Tibial nerve (tissue), 4 donors: ENCODE results near the gene IGSF6. TPM values are rescaled to one million over a fixed set of nuclear protein-coding genes. Genes with fewer than 3 reads are reported as not detected.
"Not testable (repeated sequence)": the region's sequence is repeated elsewhere in the genome, so short reads cannot be mapped to it uniquely, and the experiment has no call there.

ENCODE experiments used
- DNase-seq, 2 donors: peaks; one replicate each; pipeline ENCODE4 v3.0.0-alpha.2; 2019; ENCODE audit warnings: low spot score in 2 of 2
- H3K27ac ChIP-seq, 4 donors: fragments of 200-600 bp; sonication (generic) in 3 of 4; one replicate each; pipeline ENCODE4 v1.5.1; 2017 to 2019; ENCODE audit warnings: mild to moderate bottlenecking in 1 of 4
- H3K27me3 ChIP-seq, 2 donors: fragments of 200-600 bp; sonication (generic) in 1 of 2; one replicate each; pipeline versions ENCODE4 v1.5.1 to v1.6.0; 2017 to 2019
- H3K36me3 ChIP-seq, 3 donors: fragments of 200-600 bp; sonication (generic); one replicate each; pipeline ENCODE4 v1.5.1; 2018 to 2019
- H3K4me1 ChIP-seq, 4 donors: fragments of 200-600 bp; sonication (generic) in 3 of 4; one replicate each; pipeline ENCODE4 v1.5.1; 2017 to 2019
- H3K4me3 ChIP-seq, 4 donors: fragments of 200-600 bp; sonication (generic) in 3 of 4; one replicate each; pipeline ENCODE4 v1.5.1; 2017 to 2019; ENCODE audit warnings: mild to moderate bottlenecking in 1 of 4, moderate library complexity in 1 of 4
- H3K9me3 ChIP-seq, 4 donors: fragments of 200-600 bp; sonication (generic) in 3 of 4; one replicate each; pipeline ENCODE4 v1.5.1; 2017 to 2019
- CTCF ChIP-seq, 5 experiments: fragments of 200-600 bp in 3 of 5; fragments of 450-650 bp in 2 of 5; sonication (generic) in 3 of 5; IDR thresholded peaks; one replicate each; pipeline ENCODE4 v1.5.1; 2016 to 2019; ENCODE audit warnings: antibody characterized with exemption in 5 of 5, mild to moderate bottlenecking in 3 of 5, moderate library complexity in 2 of 5
- EP300 ChIP-seq, 2 donors: sonication (generic); formaldehyde crosslinking; IDR thresholded peaks; one replicate each; pipeline ENCODE4 v1.6.1; 2017; ENCODE audit warnings: antibody characterized with exemption in 2 of 2, mild to moderate bottlenecking in 1 of 2
- POLR2A ChIP-seq, 2 donors: fragments of 450-650 bp; IDR thresholded peaks; one replicate each; pipeline ENCODE4 v1.6.1; 2017; ENCODE audit warnings: antibody characterized with exemption in 2 of 2, mild to moderate bottlenecking in 2 of 2, moderate library complexity in 2 of 2
- WGBS, 2 donors: methylation state at CpG; one replicate each; pipeline ENCODE4 v1.1.5; 2018; 5-methylcytosine and 5-hydroxymethylcytosine counted together
- total RNA-seq, 4 donors: library from RNA; depleted of rRNA; stranded (reverse); fragments of >200 nt; gene quantifications; one replicate each; pipeline ENCODE4 v1.1.0, GENCODE V29; 2016

Gene IGSF6
- 1 to 10 TPM in 3 of 4 donors, under 1 TPM in 1; 0.60 to 3.3 (median 1.8) TPM for total RNA-seq

- DNase-seq, result no peak
- no peaks in the 10 kb centered on the region for H3K9me3 ChIP-seq
- WGBS, 2 donors, result 81% methylated on average over 6 of the region's 6 CpGs
- H3K27me3 ChIP-seq, result no peaks in the 10 kb centered on the region
- peaks cover 0 to 43% (median 3%) of the 10 kb centered on the region in 4 donors for H3K4me1 ChIP-seq
- peak within 1 kb of the TSS in 1 of 4 donors; percentile 9 for H3K4me3 ChIP-seq
- TF ChIP-seq POLR2A (IDR thresholded peaks at IDR 0.05), result no peak
- TF ChIP-seq EP300 (IDR thresholded peaks at IDR 0.05), result no peak
- TF ChIP-seq CTCF (IDR thresholded peaks at IDR 0.05), result no peak
- peaks cover 0 to 15% (median 0%) of the 10 kb centered on the region in 3 donors for H3K36me3 ChIP-seq
- peak within 1 kb of the TSS in 1 of 4 donors; percentile 31 for H3K27ac ChIP-seq
Measured at GRCh38 chr16:21652453-21652852, at the start of gene IGSF6. TSS of gene IGSF6 (minus strand) at chr16:21652608. CDS start at chr16:21652598, 10 bp downstream.

- TF ChIP-seq POLR2A (IDR thresholded peaks at IDR 0.05), result no peak
- TF ChIP-seq CTCF (IDR thresholded peaks at IDR 0.05), result no peak
- no peak for TF ChIP-seq EP300 (IDR thresholded peaks at IDR 0.05)
- no peaks in the 10 kb centered on the region for H3K27me3 ChIP-seq
- 47 to 58% methylated on average over 2 of the region's 2 CpGs for WGBS, 2 donors
- H3K27ac ChIP-seq, result no peak overlapping the region
- H3K4me1 ChIP-seq, result no peaks in the 10 kb centered on the region
- H3K36me3 ChIP-seq, result no peaks in the 10 kb centered on the region
- DNase-seq, result no peak
- H3K4me3 ChIP-seq, result no peak overlapping the region
- no peaks in the 10 kb centered on the region for H3K9me3 ChIP-seq
Measured at GRCh38 chr16:21701271-21701670, 48.9 kb upstream of the IGSF6 start.

- H3K9me3 ChIP-seq, result no peaks in the 10 kb centered on the region
- no peak for DNase-seq
- no peak overlapping the region for H3K27ac ChIP-seq
- 61 to 68% methylated on average over 9 of the region's 9 CpGs for WGBS, 2 donors
- H3K4me1 ChIP-seq, result no peaks in the 10 kb centered on the region
- H3K4me3 ChIP-seq, result no peak overlapping the region
- no peak for TF ChIP-seq EP300 (IDR thresholded peaks at IDR 0.05)
- H3K27me3 ChIP-seq, result no peaks in the 10 kb centered on the region
- H3K36me3 ChIP-seq, result no peaks in the 10 kb centered on the region
Measured at GRCh38 chr16:21698169-21699032, 46.0 kb upstream of the IGSF6 start.

- no peaks in the 10 kb centered on the region for H3K27me3 ChIP-seq
- WGBS, 2 donors, result 94 to 95% methylated on average over 5 of the region's 5 CpGs
- DNase-seq, result no peak
- H3K4me1 ChIP-seq, result no peaks in the 10 kb centered on the region
- H3K36me3 ChIP-seq, result no peaks in the 10 kb centered on the region
- no peaks in the 10 kb centered on the region for H3K9me3 ChIP-seq
- H3K4me3 ChIP-seq, result no peak overlapping the region
- TF ChIP-seq EP300 (IDR thresholded peaks at IDR 0.05) (no peak), CTCF (IDR thresholded peaks at IDR 0.05) (no peak), POLR2A (IDR thresholded peaks at IDR 0.05) (no peak)
- no peak overlapping the region for H3K27ac ChIP-seq
Measured at GRCh38 chr16:21697032-21697431, 44.6 kb upstream of the IGSF6 start.

GRCh38 chr16:21694609-21695008, 42.2 kb upstream of the IGSF6 start:
- Histone ChIP-seq H3K9me3 (no peaks in the 10 kb centered on the region), H3K27ac (no peak overlapping the region), H3K27me3 (no peaks in the 10 kb centered on the region), H3K4me1 (no peaks in the 10 kb centered on the region), H3K4me3 (no peak overlapping the region), H3K36me3 (no peaks in the 10 kb centered on the region)
- whole genome bisulfite sequencing, 2 donors, result 79 to 85% methylated on average over 4 of the region's 4 CpGs
- DNase-seq, result no peak
- TF ChIP-seq CTCF (IDR thresholded peaks at IDR 0.05) (no peak), EP300 (IDR thresholded peaks at IDR 0.05) (no peak), POLR2A (IDR thresholded peaks at IDR 0.05) (no peak)

- H3K27me3 ChIP-seq, H3K36me3 ChIP-seq, H3K9me3 ChIP-seq, H3K4me1 ChIP-seq, H3K4me3 ChIP-seq, H3K27ac ChIP-seq, DNase-seq: not testable (repeated sequence)
- WGBS, 2 donors, result 78 to 89% methylated on average over 4 of the region's 4 CpGs
Measured at GRCh38 chr16:21690967-21691366, 38.6 kb upstream of the IGSF6 start.
